Measurements from ENCODE around the gene VPS9D1.
A peak's percentile ranks its signal among the peaks of the same experiment; 100 is the strongest.

VPS9D1 gene

GRCh38 chr16:89732142-89732917 is 11.6 kb upstream of the VPS9D1 start:
- DNase-seq = no peak

DNA sequence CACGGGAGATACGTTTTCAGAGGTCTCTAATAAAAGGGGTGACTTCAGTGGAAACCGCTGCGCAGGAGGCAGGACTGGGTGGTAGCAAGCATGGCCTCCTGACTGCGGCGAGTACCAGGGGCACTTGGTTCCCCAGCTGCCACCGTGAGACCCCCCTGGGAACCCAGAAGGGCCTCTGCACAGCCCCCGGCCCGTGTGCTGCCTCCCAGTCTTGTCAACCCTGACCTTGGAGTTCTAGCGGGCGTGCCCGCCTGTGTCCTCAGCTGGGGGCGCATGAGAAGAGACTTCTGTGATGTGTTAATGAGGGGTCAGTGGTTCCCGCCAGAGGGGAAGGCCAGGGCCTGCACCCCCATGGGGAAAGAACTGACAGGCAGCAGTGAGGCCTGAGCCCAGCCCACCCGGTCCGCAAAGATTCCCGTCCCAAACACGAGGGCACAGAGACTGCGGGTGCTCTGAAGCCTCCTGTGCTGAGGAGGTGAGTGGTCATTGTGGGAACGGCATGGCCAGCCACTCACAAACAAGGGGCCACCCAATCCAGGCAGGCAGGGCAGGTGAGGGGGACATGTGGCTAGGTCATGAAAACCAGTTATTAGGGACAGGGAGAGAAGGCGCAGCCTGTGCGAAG is 10.0 kb upstream of the VPS9D1 start:
- no peak for DNase-seq

DNA sequence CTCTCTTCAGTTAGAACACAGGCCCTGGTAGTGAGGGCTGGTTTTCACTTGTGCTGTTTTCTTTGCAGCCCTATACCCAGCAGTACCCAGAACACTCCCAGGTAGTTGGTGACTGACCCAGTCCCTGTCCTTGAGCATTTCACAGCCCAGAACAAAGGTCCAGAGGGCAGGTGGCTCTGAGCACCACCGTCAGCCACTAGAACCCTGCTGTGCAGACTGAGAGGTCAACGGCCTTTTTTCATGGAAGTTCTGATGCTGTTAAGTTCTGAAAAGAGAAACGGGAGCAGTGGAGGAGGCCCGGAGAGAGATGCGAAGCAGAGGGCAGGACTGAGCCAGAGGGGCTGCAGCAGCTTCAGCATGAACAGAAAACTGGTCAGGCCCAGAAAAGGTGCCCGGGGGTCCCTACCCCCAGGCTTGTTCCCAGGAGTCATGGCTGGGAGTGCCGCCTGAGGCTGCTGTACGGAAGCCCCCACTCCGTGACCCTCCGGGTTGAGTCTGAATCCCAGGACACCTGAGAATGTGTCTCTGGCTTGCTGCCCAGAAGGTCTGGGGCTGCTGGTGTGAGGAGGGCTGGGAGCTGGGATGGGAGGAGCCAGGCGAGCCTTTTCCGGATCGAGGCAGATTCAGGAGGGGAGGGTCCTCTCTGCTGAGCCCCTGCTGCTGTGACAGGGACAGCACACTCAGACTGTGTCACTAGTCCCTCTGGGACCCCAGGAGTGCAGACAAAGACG is 9.3 kb upstream of the VPS9D1 start:
- no peak for DNase-seq

- DNase-seq = no peak
Measured at GRCh38 chr16:89729293-89729692, 8.6 kb upstream of the VPS9D1 start.

DNA sequence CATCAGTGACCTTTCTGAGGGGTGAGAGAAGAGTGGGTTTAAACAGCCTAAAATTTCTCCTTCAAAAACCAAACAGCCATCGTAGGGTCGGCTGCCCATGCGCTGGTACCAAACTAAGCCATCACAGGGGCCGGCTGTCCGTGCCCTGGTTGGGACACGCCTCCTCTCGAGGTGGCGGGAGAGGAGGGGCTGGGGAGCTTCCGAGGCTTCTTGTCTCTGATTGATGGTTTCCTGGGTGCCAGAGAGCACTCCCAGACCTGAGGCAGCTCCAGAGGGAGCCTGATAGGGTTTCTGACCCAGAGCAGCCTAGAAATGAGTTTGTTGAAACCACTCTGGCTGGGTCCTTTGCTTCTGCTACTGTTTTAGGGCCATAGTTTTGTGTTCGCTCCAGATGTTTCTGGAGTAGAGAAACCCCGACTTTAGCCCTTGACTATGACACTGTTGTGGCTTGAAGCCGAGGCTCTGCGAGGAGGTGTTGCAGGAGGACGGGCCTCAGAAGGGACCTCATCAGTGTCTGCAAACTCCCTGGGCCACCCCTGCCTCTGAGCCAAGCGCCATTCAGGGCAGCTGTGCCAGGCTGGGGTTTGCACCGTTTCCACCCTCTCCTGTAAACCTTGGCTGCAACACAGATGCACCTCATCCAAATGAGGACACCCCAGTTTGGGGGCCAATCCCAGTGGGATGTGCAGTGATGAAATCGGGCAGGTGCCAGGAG is 6.9 kb upstream of the VPS9D1 start:
- no peak for DNase-seq

DNA sequence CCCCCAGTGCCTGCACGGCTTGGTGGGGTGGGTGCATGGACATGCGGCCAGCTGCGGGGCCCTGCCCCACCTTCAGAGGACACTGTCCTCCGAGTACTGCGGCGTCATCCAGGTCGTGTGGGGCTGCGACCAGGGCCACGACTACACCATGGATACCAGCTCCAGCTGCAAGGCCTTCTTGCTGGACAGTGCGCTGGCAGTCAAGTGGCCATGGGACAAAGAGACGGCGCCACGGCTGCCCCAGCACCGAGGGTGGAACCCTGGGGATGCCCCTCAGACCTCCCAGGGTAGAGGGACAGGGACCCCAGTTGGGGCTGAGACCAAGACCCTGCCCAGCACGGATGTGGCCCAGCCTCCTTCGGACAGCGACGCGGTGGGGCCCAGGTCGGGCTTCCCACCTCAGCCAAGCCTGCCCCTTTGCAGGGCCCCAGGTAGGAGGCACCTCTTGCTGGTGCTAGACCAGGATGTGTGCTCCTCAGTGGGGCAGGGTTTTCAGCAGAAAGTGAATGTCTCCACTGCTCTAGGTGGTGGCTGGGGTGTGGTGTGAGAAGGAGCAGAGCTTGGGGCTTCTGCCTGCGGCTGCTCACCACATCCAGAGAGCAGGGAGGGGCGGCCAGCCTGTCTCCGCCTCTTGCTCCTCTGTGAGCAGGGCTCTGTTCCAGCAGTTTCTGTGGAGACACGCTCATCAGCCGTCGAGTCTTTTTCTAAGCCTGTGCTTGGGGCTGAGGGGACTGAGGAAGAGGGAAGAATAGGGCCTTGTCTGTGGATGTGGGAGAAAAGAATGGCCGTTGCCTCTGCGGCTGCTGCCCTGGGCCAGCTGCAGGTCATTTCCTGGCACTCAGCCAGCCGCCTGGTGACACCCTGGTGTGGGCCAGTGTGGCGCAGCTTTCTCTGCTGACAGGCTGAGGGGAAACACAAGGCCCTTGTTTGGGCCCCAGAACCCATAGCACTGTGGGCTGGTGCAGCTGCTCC is 2.9 kb upstream of the VPS9D1 start:
- no peak for DNase-seq

- no peak for DNase-seq
Measured at GRCh38 chr16:89722392-89723278, 1.9 kb upstream of the VPS9D1 start.

DNA sequence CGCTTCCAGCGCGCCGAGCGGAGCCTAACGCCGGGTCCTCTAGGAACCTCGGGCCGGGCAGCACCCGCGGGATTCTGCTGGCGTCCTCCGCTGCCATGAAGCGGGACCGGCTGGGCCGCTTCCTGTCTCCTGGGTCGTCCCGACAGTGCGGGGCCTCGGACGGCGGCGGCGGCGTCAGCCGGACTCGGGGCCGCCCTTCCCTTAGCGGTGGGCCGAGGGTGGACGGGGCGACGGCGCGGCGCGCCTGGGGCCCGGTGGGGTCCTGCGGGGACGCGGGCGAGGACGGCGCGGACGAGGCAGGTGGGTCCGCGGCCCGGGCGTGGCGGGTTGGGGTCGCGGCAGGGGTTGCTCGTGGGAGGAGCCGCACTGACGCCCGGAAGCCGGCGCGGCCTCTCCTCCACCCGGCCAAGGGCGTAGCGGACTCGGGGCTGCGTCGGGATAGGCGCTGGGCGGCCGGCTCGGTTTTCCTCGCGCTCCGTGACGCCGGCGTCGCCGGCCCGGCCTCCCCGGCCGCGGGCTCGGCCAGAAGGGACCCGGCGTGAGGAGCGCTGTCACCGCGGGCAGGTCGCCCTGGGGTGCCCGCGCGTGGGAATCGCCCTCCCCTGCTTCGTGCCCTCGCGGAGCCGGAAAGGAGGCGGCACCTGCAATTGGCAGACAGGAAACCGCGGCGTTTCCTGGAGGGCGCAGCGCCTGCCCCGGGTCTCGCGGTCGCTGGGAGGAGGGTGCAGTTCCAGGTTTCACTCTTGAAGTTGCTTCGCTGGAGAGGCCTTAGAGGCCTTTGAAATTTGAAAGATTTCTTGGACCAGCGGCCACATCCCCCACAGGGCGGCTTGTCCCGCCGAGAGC is 1.1 kb upstream of the VPS9D1 start:
- DNase-seq = no peak

DNA sequence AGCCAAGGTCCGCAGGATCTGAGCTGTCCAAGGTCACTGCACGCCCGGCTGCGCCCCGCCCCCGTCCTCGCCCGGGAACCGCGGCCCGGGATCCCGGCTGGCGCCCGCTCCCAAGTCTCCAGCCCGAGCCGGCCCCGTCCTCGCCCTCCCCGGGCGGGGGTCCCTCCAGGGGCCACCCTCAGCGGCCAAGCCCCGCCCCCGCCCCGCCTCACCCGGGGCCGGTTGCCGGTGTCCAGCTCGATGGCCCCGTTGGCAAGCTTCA is 216 bp downstream of the VPS9D1 start:
- DNase-seq = peak; percentile 23

DNA sequence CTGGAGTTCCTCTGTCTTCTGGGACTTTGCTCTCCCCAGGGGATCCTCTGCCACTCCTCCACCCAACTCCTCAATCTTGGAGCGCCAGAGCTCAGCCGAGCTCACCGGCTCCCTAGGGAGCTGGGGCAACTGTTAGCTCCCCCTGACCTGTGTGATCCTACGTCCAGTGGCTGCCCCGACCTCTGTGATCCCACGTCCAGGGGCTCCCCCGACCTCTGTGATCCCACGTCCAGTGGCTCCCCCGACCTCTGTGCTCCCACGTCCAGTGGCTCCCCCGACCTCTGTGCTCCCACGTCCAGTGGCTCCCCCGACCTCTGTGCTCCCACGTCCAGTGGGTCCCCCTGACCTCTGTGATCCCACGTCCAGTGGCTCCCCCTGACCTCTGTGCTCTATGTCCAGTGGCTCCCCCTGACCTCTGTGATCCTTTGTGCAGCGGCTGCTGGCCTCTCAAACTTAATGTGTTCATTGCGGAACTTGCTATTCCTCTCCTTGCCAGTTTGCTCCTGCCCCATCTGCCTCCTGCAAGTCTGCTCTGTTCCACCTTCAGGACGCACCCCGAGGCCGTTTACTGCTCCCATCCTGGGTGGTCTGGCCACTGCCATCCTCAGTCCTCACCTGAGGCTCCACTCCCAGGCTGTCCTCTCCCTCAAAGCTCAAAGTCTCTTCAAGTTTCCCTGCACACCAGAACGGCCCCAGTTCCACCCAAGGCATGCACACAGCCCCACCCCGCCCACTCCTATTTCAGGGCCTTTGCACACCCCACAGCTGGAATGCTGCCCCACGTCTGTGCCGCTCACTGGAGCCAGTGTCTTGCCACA is 2.8 kb downstream of the VPS9D1 start:
- DNase-seq = no peak

DNA sequence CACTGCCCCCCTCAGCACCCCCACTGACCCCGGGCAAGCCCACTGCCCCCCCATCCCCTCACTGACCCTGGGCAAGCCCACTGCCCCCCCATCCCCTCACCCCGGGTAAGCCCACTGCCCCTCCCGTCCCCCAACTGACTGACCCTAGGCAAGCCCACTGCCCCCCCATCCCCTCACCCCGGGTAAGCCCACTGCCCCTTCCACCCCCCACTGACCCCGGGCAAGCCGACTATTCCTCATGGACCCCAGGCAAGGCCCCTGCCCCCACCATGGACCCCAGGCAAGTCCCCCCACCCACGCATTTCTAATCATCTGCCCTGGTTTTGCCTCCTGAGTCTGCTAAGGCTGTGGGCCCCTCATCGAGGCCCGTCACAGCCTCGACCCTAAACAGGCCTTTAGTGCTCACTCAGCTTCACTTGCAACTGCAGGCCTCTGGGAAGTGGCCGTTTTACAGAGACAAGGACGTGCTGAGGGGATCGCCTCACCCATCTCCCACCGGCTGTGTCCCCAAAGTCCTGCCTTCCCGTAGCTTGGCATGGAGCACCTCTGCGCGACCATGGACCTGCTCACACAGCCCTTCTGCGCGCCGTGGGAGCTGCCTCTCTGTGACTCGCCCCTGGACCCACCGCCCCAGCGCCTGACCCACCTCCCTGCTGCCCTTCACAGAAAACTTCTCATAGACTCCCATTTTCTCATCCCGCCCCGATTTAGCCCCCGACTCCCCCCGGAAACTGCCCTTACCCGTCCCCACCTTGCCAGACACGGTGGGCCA is 3.6 kb downstream of the VPS9D1 start:
- DNase-seq = no peak

- DNase-seq = no peak
Measured at GRCh38 chr16:89716493-89716892, 4.2 kb downstream of the VPS9D1 start.

GRCh38 chr16:89712274-89712781 is 8.4 kb downstream of the VPS9D1 start:
- DNase-seq = peak; percentile 3

DNA sequence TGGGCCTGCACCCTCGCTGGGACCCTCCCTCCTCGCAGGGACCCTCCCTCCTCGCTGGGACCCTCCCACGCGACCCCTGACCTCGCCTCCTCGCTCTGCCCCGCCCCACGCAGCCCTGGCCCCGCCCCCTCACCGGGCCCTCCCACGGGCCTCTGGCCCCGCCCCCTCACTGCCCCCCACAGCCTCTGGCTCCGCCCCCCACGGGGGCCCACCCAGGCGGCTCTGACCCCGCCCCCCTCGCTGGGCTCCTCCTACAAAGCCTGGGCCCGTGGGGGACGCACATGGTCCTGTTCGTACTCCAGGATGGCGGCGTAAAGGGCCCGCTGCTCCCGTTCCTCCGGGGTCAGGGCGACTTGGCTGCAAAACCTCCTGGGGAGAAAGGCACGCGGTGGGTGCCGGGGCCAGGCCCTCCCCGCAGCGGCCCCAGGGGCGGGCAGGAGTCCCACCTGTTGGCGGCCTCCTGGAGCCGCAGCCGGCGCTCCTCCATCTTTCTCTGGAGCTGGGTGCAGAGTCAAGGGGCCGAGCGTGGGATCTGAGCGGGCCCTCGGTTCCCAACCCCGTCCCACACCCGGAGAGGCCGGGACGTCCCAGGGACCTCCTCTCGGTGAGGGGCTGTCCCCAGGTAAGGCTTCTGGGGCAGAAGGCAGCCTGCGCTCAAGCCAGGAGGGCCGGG is 9.0 kb downstream of the VPS9D1 start:
- DNase-seq = peak; percentile 32

DNA sequence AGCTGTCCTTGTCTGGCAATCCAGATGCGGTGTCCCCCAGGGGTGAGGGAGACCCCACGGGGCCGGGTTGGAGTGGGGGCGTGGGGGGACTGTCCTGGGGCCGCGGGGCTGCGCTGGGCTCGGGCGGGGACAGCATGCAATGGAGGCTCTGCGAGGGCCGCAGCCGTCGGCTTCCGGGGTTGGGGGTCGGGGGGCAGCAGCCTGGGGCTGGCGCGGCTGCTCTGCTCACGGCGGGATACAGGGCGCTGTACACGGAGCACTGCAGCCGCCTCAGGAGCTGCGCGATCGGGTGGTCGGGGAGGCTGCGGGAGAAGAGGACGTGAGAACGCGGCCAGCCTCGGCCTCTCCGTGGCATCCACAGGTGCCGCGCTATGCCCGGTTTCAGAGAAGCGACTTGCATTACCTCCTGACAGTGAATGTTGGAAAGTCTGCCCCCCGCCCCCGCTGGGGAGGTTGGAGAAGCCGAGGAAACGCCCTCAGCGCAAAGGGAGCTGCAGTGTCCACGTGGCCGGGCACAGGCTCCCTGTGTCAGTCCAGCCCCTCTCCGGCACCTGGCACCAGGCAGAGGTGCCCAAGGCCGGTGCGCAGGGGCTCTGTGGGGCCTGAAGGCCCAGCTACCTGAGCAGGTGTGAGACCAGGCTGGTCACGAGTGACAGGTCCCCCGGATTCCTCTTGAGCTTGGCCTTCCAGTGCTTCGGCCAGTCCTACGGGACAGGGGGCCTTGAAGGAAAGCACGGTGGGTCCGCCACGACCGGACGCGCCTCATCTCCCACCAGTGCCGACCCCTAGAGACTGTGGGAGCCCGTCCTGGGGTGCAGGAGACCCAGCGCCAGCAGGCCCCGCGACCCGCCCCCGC is 9.8 kb downstream of the VPS9D1 start:
- DNase-seq = no peak

- DNase-seq = no peak
Measured at GRCh38 chr16:89709716-89710432, 10.8 kb downstream of the VPS9D1 start.

Measured in SHP77 treated with DMSO at 0.1 percent for 48 hours (cell line).